PC-9 (cell line): ENCODE data around the gene TSPAN18. TPM values are rescaled to one million over a fixed set of nuclear protein-coding genes. Genes with fewer than 3 reads are reported as not detected.

ENCODE experiments used
- BruUV-seq: library from RNA; stranded (reverse); fragments of 400-500 nt; replicated peaks from 2 replicates; lab custom pipeline; 2021; lab: Mats Ljungman, UMichigan
- CTCF ChIA-PET: fragments of 300-600 bp; sonication (Branson Sonifier 250); formaldehyde crosslinking; loops from one replicate; lab custom pipeline; 2022; ENCODE audit warnings: antibody characterized with exemption; lab: Charles Lee
- POLR2A ChIA-PET: fragments of 300-600 bp; sonication (Branson Sonifier 250); formaldehyde crosslinking; loops from one replicate; lab custom pipeline; 2022; ENCODE audit warnings: antibody characterized with exemption; ENCODE audit not compliant: unreplicated experiment; lab: Charles Lee
- DNase-seq, 2 experiments: peaks; one replicate each; pipeline versions ENCODE4 v3.0.0 to v3.0.0-alpha.2; 2015 to 2022; ENCODE audit warnings: mixed read lengths in 1 of 2
- H2AFZ ChIP-seq: fragments of 200-600 bp; sonication (generic); 2 replicates; pipeline ENCODE4 v1.8.1; 2017; ENCODE audit warnings: antibody characterized with exemption
- H3F3A ChIP-seq: fragments of 200-600 bp; sonication (generic); 2 replicates; pipeline ENCODE4 v1.8.1; 2017; ENCODE audit warnings: antibody characterized with exemption, mild to moderate bottlenecking, low read depth; ENCODE audit not compliant: insufficient read depth
- H3K27ac ChIP-seq: fragments of 200-600 bp; sonication (generic); 2 replicates; pipeline ENCODE4 v1.6.1; 2016; ENCODE audit warnings: mixed run types
- H3K27me3 ChIP-seq: fragments of 200-600 bp; sonication (generic); 2 replicates; pipeline ENCODE4 v1.6.1; 2016; ENCODE audit warnings: low read depth, mixed run types; ENCODE audit not compliant: insufficient read depth
- H3K36me3 ChIP-seq: fragments of 200-600 bp; sonication (generic); 2 replicates; pipeline ENCODE4 v1.6.1; 2016; ENCODE audit warnings: low read depth, mixed run types
- H3K4me1 ChIP-seq: fragments of 200-600 bp; sonication (generic); replicated peaks from 2 replicates; pipeline ENCODE4 v1.6.1; 2016; ENCODE audit warnings: mixed run types; ENCODE audit not compliant: insufficient read depth
- H3K4me2 ChIP-seq: fragments of 200-600 bp; sonication (generic); 2 replicates; pipeline ENCODE4 v1.6.1; 2017; ENCODE audit warnings: mixed run types
- H3K4me3 ChIP-seq: fragments of 200-600 bp; sonication (generic); 2 replicates; pipeline ENCODE4 v1.6.1; 2016; ENCODE audit warnings: mixed run types
- H3K79me2 ChIP-seq: fragments of 200-600 bp; sonication (generic); 2 replicates; pipeline ENCODE4 v1.6.1; 2017; ENCODE audit warnings: low read depth, mixed run types
- H3K9me2 ChIP-seq: fragments of 200-600 bp; sonication (generic); 2 replicates; pipeline ENCODE4 v1.8.1; 2017; ENCODE audit warnings: mild to moderate bottlenecking; ENCODE audit not compliant: insufficient read depth
- H3K9me3 ChIP-seq: fragments of 200-600 bp; sonication (generic); 2 replicates; pipeline ENCODE4 v1.8.1; 2016; ENCODE audit warnings: low read depth; ENCODE audit not compliant: insufficient read depth
- H4K20me1 ChIP-seq: fragments of 200-600 bp; sonication (generic); 2 replicates; pipeline ENCODE4 v1.8.1; 2017; ENCODE audit not compliant: insufficient read depth
- EZH2 ChIP-seq: fragments of 200-600 bp; sonication (generic); IDR thresholded peaks from 2 replicates; pipeline ENCODE4 v1.8.0; 2017; ENCODE audit warnings: antibody characterized with exemption, low read depth
- intact Hi-C: fragments of 100-400 bp; cut with micrococcal nuclease; formaldehyde crosslinking; loops from one replicate; pipeline ENCODE4 v1.10.0; 2022; ENCODE audit not compliant: unreplicated experiment
- total RNA-seq: library from RNA; stranded (reverse); gene quantifications from 2 replicates; pipeline ENCODE4 v1.2.3, GENCODE V29; 2021
- TF ChIP-seq, protein P1 (sequence below): fragments of 200-600 bp; sonication (generic); conservative IDR thresholded peaks from 2 replicates; pipeline ENCODE4 v1.6.1; 2017; ENCODE audit warnings: mixed run types, antibody characterized with exemption, mild to moderate bottlenecking, moderate library complexity

The TSPAN18 gene
- total RNA-seq, 1 experiment from 2014 or later, result not detected

DNA sequence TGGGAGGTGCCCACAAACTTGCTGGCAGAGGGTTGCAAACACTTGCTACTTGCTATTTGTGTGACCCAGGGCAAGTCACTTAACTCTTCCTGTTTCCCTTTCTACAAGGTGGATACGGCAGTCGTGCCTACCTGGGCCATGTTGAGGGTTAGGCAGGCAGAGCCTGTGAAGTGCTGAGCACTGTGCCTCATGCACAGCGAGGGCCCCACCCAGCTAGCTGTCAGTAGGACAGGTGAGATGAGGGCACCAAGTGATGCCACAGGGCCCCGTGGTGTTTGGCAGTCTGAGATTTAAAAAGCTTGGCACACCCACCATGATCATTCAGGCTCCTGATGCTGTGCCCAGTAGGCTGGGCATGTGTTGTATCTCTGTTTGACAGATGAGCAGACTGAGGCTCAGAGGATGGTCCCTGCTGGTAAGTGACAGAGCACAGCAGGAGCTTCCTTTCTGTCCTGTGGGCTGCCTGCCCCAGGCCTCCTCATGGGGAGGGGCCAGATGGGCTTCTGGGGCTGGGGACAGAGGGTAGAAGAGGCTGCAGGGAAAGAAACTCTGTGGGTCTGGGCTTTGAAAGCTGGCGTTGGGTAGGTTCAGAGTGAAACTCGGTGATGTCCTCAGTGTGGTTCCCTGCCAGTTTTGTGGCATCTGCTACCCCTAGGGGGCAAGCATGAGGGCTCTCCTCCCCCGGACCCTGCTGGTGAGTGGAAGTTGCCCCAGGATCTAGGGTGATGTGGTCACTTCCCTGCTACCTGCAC lies 59.3 kb downstream of the TSPAN18 start:
- Histone ChIP-seq H3K79me2 (no peaks in the 10 kb centered on the region), H3K27ac (no peak overlapping the region), H3K9me2 (no peaks in the 10 kb centered on the region), H4K20me1 (no peaks in the 10 kb centered on the region), H3K4me3 (no peak overlapping the region), H3K9me3 (no peaks in the 10 kb centered on the region), H3K4me1 (no peaks in the 10 kb centered on the region), H3K27me3 (peaks cover 71% of the 10 kb centered on the region), H3K36me3 (no peaks in the 10 kb centered on the region), H3F3A (no peaks in the 10 kb centered on the region), H2AFZ (no peak overlapping the region), H3K4me2 (no peak overlapping the region)
- TF ChIP-seq EZH2, result no peak
- TF ChIP-seq, protein P1, sequence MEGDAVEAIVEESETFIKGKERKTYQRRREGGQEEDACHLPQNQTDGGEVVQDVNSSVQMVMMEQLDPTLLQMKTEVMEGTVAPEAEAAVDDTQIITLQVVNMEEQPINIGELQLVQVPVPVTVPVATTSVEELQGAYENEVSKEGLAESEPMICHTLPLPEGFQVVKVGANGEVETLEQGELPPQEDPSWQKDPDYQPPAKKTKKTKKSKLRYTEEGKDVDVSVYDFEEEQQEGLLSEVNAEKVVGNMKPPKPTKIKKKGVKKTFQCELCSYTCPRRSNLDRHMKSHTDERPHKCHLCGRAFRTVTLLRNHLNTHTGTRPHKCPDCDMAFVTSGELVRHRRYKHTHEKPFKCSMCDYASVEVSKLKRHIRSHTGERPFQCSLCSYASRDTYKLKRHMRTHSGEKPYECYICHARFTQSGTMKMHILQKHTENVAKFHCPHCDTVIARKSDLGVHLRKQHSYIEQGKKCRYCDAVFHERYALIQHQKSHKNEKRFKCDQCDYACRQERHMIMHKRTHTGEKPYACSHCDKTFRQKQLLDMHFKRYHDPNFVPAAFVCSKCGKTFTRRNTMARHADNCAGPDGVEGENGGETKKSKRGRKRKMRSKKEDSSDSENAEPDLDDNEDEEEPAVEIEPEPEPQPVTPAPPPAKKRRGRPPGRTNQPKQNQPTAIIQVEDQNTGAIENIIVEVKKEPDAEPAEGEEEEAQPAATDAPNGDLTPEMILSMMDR, result 0 out of 2 replicates have a peak, but pooled peaks have one; percentile 29
- ChIA-PET CTCF (no interaction called here), POLR2A (no interaction called here)
- no TSS peak for BruUV-seq
- intact Hi-C loops, result no loop called here
- DNase-seq, result no peak

- TF ChIP-seq EZH2, result no peak
- TF ChIP-seq, protein P1, result no peak
- H2AFZ ChIP-seq, result no peak overlapping the region
- H3K27ac ChIP-seq, result no peak overlapping the region
- no peak overlapping the region for H3K4me3 ChIP-seq
- no peak for DNase-seq
- no peaks in the 10 kb centered on the region for H3K36me3 ChIP-seq
- intact Hi-C loops, result no loop called here
- H3K79me2 ChIP-seq, result no peaks in the 10 kb centered on the region
- H4K20me1 ChIP-seq, result no peaks in the 10 kb centered on the region
- H3K4me2 ChIP-seq, result no peak overlapping the region
- H3F3A ChIP-seq, result no peaks in the 10 kb centered on the region
- no peaks in the 10 kb centered on the region for H3K4me1 ChIP-seq
- H3K27me3 ChIP-seq, result peaks cover 80% of the 10 kb centered on the region
- H3K9me2 ChIP-seq, result no peaks in the 10 kb centered on the region
- ChIA-PET POLR2A (no interaction called here), CTCF (no interaction called here)
- H3K9me3 ChIP-seq, result no peaks in the 10 kb centered on the region
- no TSS peak for BruUV-seq
Observed at GRCh38 chr11:44787070-44787469, 60.3 kb downstream of the TSPAN18 start.

DNA sequence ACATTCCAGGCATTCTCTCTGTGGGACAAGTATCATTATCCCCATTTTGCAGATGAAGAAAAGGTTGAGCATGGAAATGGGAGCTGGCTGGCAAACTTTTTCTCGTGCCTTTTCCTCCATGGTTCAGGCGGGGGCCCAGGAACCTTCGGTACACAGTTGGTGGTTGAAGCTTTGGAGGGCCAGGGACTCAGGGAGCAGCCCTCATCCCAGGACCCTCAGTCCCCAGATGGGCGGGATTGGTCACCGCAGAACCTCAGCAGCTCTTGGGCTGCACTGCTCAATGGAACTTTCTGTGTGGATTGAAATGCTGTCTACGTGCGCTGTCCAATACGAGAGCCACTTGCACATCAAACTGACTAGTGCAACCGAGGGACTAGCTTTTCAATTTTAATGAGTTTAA lies 61.2 kb downstream of the TSPAN18 start:
- Histone ChIP-seq H3K4me2 (no peak overlapping the region), H3K36me3 (no peaks in the 10 kb centered on the region), H3F3A (no peaks in the 10 kb centered on the region), H3K27me3 (peaks cover 83% of the 10 kb centered on the region), H3K9me3 (no peaks in the 10 kb centered on the region), H3K27ac (no peak overlapping the region), H3K79me2 (no peaks in the 10 kb centered on the region), H3K4me3 (no peak overlapping the region), H3K4me1 (no peaks in the 10 kb centered on the region), H3K9me2 (no peaks in the 10 kb centered on the region), H2AFZ (no peak overlapping the region), H4K20me1 (no peaks in the 10 kb centered on the region)
- ChIA-PET CTCF (no interaction called here), POLR2A (no interaction called here)
- BruUV-seq, result no TSS peak
- TF ChIP-seq, protein P1, result no peak
- TF ChIP-seq EZH2, result no peak
- DNase-seq, result no peak
- intact Hi-C loops, result no loop called here
